Osteoblast (primary cell): ENCODE data around the gene EBI3. TPM values are rescaled to one million over a fixed set of nuclear protein-coding genes. Genes with fewer than 3 reads are reported as not detected.

Experiments used
- DNase-seq: peaks from one replicate; pipeline ENCODE4 v3.0.0; 2011; ENCODE audit warnings: low spot score, mixed read lengths; ENCODE audit not compliant: insufficient read length; ENCODE audit errors: missing footprints
- H2AFZ ChIP-seq: 2 replicates; pipeline ENCODE4 v1.6.0; 2011; ENCODE audit warnings: mild to moderate bottlenecking, low read length
- H3K27ac ChIP-seq: 2 replicates; pipeline ENCODE4 v1.5.1; 2011; ENCODE audit warnings: mild to moderate bottlenecking, low read depth, low read length, moderate library complexity
- H3K27me3 ChIP-seq: 2 replicates; pipeline ENCODE4 v1.6.0; 2012; ENCODE audit warnings: mild to moderate bottlenecking, control low read depth, inconsistent platforms, low read length, moderate library complexity; ENCODE audit not compliant: insufficient read depth
- H3K36me3 ChIP-seq: 2 replicates; pipeline ENCODE4 v1.5.1; 2011; ENCODE audit warnings: mild to moderate bottlenecking, low read length, control low read depth, moderate library complexity; ENCODE audit not compliant: insufficient read depth
- H3K4me1 ChIP-seq: 2 replicates; pipeline ENCODE4 v1.5.1; 2011; ENCODE audit warnings: mild to moderate bottlenecking, low read length, control low read depth, moderate library complexity; ENCODE audit not compliant: insufficient read depth
- H3K4me2 ChIP-seq: 2 replicates; pipeline ENCODE4 v1.6.0; 2011; ENCODE audit warnings: mild to moderate bottlenecking, low read length; ENCODE audit not compliant: insufficient read depth
- H3K4me3 ChIP-seq: fragments of 200-600 bp; sonication (generic); 3 replicates; pipeline ENCODE4 v1.5.1; 2012; ENCODE audit warnings: mild to moderate bottlenecking, low read length, inconsistent platforms; ENCODE audit not compliant: insufficient read depth
- H3K79me2 ChIP-seq: 2 replicates; pipeline ENCODE4 v1.6.0; 2012; ENCODE audit warnings: mild to moderate bottlenecking, low read length, control low read depth, inconsistent platforms; ENCODE audit not compliant: insufficient read depth
- H3K9me3 ChIP-seq: 2 replicates; pipeline ENCODE4 v1.5.1; 2011; ENCODE audit warnings: low read depth, low read length, control low read depth
- H4K20me1 ChIP-seq: 2 replicates; pipeline ENCODE4 v1.6.0; 2012; ENCODE audit warnings: mild to moderate bottlenecking, low read length, control low read depth; ENCODE audit not compliant: insufficient read depth
- CTCF ChIP-seq: IDR thresholded peaks from 2 replicates; pipeline ENCODE4 v1.5.1; 2011; ENCODE audit warnings: mild to moderate bottlenecking, low read depth, low read length, moderate library complexity; ENCODE audit errors: extremely low read depth
- total RNA-seq: library from RNA; depleted of rRNA; stranded (reverse); fragments of >200 nt; gene quantifications from 2 replicates; pipeline ENCODE4 v1.2.3, GENCODE V29; 2012

EBI3 gene
- total RNA-seq, 1 donor = not detected

GRCh38 chr19:4256563-4256962, 27.2 kb downstream of the EBI3 start:
- no peaks in the 10 kb centered on the region for H4K20me1 ChIP-seq
- H3K27ac ChIP-seq = no peak overlapping the region
- DNase-seq = no peak
- no peak overlapping the region for H2AFZ ChIP-seq
- no peaks in the 10 kb centered on the region for H3K4me1 ChIP-seq
- TF ChIP-seq CTCF = no peak
- H3K9me3 ChIP-seq = peaks cover 6% of the 10 kb centered on the region
- no peaks in the 10 kb centered on the region for H3K27me3 ChIP-seq
- H3K36me3 ChIP-seq = peaks cover 36% of the 10 kb centered on the region
- H3K79me2 ChIP-seq = no peaks in the 10 kb centered on the region
- no peak overlapping the region for H3K4me2 ChIP-seq
- H3K4me3 ChIP-seq = no peak overlapping the region

GRCh38 chr19:4257025-4257424, 27.7 kb downstream of the EBI3 start:
- Histone ChIP-seq H3K36me3 (peaks cover 36% of the 10 kb centered on the region), H3K4me2 (no peak overlapping the region), H3K9me3 (peaks cover 6% of the 10 kb centered on the region), H3K4me3 (no peak overlapping the region), H3K79me2 (no peaks in the 10 kb centered on the region), H4K20me1 (no peaks in the 10 kb centered on the region), H2AFZ (no peak overlapping the region), H3K27ac (no peak overlapping the region), H3K4me1 (no peaks in the 10 kb centered on the region), H3K27me3 (no peaks in the 10 kb centered on the region)
- TF ChIP-seq CTCF = no peak
- peak; percentile 67 for DNase-seq

GRCh38 chr19:4258181-4258580, 28.9 kb downstream of the EBI3 start:
- DNase-seq = no peak
- no peak overlapping the region for H3K4me3 ChIP-seq
- peaks cover 30% of the 10 kb centered on the region for H3K36me3 ChIP-seq
- no peaks in the 10 kb centered on the region for H3K27me3 ChIP-seq
- TF ChIP-seq CTCF = no peak
- H3K9me3 ChIP-seq = peaks cover 6% of the 10 kb centered on the region
- no peak overlapping the region for H2AFZ ChIP-seq
- H3K4me1 ChIP-seq = no peaks in the 10 kb centered on the region
- no peaks in the 10 kb centered on the region for H4K20me1 ChIP-seq
- H3K4me2 ChIP-seq = no peak overlapping the region
- no peaks in the 10 kb centered on the region for H3K79me2 ChIP-seq
- H3K27ac ChIP-seq = no peak overlapping the region

- no peak overlapping the region for H3K27ac ChIP-seq
- H3K79me2 ChIP-seq = no peaks in the 10 kb centered on the region
- peaks cover 6% of the 10 kb centered on the region for H3K9me3 ChIP-seq
- H3K4me2 ChIP-seq = no peak overlapping the region
- H3K4me3 ChIP-seq = no peak overlapping the region
- DNase-seq = peak; percentile 71
- no peaks in the 10 kb centered on the region for H3K27me3 ChIP-seq
- no peak overlapping the region for H2AFZ ChIP-seq
- TF ChIP-seq CTCF = no peak
- H4K20me1 ChIP-seq = no peaks in the 10 kb centered on the region
- peaks cover 17% of the 10 kb centered on the region for H3K36me3 ChIP-seq
- no peaks in the 10 kb centered on the region for H3K4me1 ChIP-seq
Observed at GRCh38 chr19:4260613-4261191, 31.4 kb downstream of the EBI3 start.
